WTC11 (cell line): ENCODE measurements around the gene MMP3. TPM values are rescaled to one million over a fixed set of nuclear protein-coding genes. Genes with fewer than 3 reads are reported as not detected.

Source experiments
- ATAC-seq: fragments of 200-7000 bp; cut with Tn5 transposase; 2 replicates; pipeline ENCODE4 v1.10.0; 2021; ENCODE audit warnings: mild to moderate bottlenecking, moderate library complexity
- CTCF ChIA-PET: fragments of 300-600 bp; sonication (Branson Sonifier 250); formaldehyde crosslinking; loops from one replicate; lab custom pipeline; 2021; ENCODE audit warnings: antibody characterized with exemption; lab: Charles Lee
- POLR2A ChIA-PET: fragments of 350-600 bp; sonication (Branson Sonifier 250); formaldehyde crosslinking; loops from one replicate; lab custom pipeline; 2021; ENCODE audit warnings: antibody characterized with exemption; lab: Charles Lee
- DNase-seq: peaks from one replicate; pipeline ENCODE4 v3.0.0; 2021; ENCODE audit warnings: low spot score
- H3K27ac Mint-ChIP-seq: 2 replicates; pipeline ENCODE4 v1.8.0; 2021; ENCODE audit warnings: mixed read lengths
- H3K27me3 Mint-ChIP-seq: 2 replicates; pipeline ENCODE4 v1.8.0; 2021; ENCODE audit warnings: low read depth, mild to moderate bottlenecking, moderate library complexity, mixed read lengths
- H3K36me3 Mint-ChIP-seq: 2 replicates; pipeline ENCODE4 v1.8.0; 2021; ENCODE audit warnings: mixed read lengths
- H3K4me1 Mint-ChIP-seq: 2 replicates; pipeline ENCODE4 v1.8.0; 2022; ENCODE audit warnings: mixed read lengths
- H3K4me3 Mint-ChIP-seq: 2 replicates; pipeline ENCODE4 v1.8.0; 2021; ENCODE audit warnings: mild to moderate bottlenecking, moderate library complexity, mixed read lengths
- H3K9me3 Mint-ChIP-seq: 2 replicates; pipeline ENCODE4 v1.8.0; 2021; ENCODE audit warnings: mixed read lengths
- CBFB ChIP-seq: sonication (generic); formaldehyde crosslinking; IDR thresholded peaks from 2 replicates; pipeline ENCODE4 v1.8.1; 2022; ENCODE audit warnings: mild to moderate bottlenecking, low read depth, missing genetic modification reagents
- CDX4 ChIP-seq: fragments of 250-450 bp; sonication (Bioruptor Pico); IDR thresholded peaks from 2 replicates; pipeline ENCODE4 v1.9.0; 2021; ENCODE audit warnings: moderate library complexity, mild to moderate bottlenecking, inconsistent platforms, borderline replicate concordance
- ELF4 ChIP-seq: sonication (generic); formaldehyde crosslinking; IDR thresholded peaks from 2 replicates; pipeline ENCODE4 v1.8.1; 2022; ENCODE audit warnings: low read depth, mild to moderate bottlenecking, moderate library complexity, missing genetic modification reagents
- EMX1 ChIP-seq: fragments of 250-450 bp; sonication (Bioruptor Pico); IDR thresholded peaks from 2 replicates; pipeline ENCODE4 v1.8.0; 2021; ENCODE audit warnings: mild to moderate bottlenecking
- ESRRA ChIP-seq: sonication (generic); formaldehyde crosslinking; IDR thresholded peaks from 2 replicates; pipeline ENCODE4 v1.8.1; 2022; ENCODE audit warnings: mild to moderate bottlenecking, missing genetic modification reagents, borderline replicate concordance
- GABPB1 ChIP-seq: sonication (generic); formaldehyde crosslinking; IDR thresholded peaks from 2 replicates; pipeline ENCODE4 v1.8.1; 2023; ENCODE audit warnings: mild to moderate bottlenecking, missing genetic modification reagents
- GRHL2 ChIP-seq: fragments of 250-450 bp; sonication (Bioruptor Pico); IDR thresholded peaks from 2 replicates; pipeline ENCODE4 v1.8.0; 2022; ENCODE audit warnings: mild to moderate bottlenecking, moderate library complexity; ENCODE audit not compliant: insufficient replicate concordance, severe bottlenecking
- GTF2I ChIP-seq: fragments of 250-450 bp; sonication (Bioruptor Pico); conservative IDR thresholded peaks from 2 replicates; pipeline ENCODE4 v1.4.0; 2021; ENCODE audit warnings: mild to moderate bottlenecking
- HMGA2 ChIP-seq: fragments of 250-450 bp; sonication (Bioruptor Pico); IDR thresholded peaks from 2 replicates; pipeline ENCODE4 v1.4.0; 2021; ENCODE audit warnings: mild to moderate bottlenecking, moderate library complexity
- KAT7 ChIP-seq: sonication (generic); formaldehyde crosslinking; IDR thresholded peaks from 2 replicates; pipeline ENCODE4 v1.8.1; 2023; ENCODE audit warnings: missing genetic modification reagents, mild to moderate bottlenecking, borderline replicate concordance
- MYBL2 ChIP-seq: sonication (generic); formaldehyde crosslinking; IDR thresholded peaks from 2 replicates; pipeline ENCODE4 v1.8.1; 2023; ENCODE audit warnings: mild to moderate bottlenecking, moderate library complexity, missing genetic modification reagents
- NFATC4 ChIP-seq: fragments of 250-450 bp; sonication (Bioruptor Pico); IDR thresholded peaks from 2 replicates; pipeline ENCODE4 v1.9.0; 2021; ENCODE audit warnings: mild to moderate bottlenecking
- TCF7 ChIP-seq: sonication (generic); formaldehyde crosslinking; IDR thresholded peaks from 2 replicates; pipeline ENCODE4 v1.8.0; 2022; ENCODE audit warnings: mild to moderate bottlenecking, low read depth, missing genetic modification reagents, moderate library complexity
- USF2 ChIP-seq: sonication (generic); formaldehyde crosslinking; IDR thresholded peaks from 2 replicates; pipeline ENCODE4 v1.8.1; 2023; ENCODE audit warnings: mild to moderate bottlenecking, missing genetic modification reagents, moderate library complexity
- ZBTB21 ChIP-seq: sonication (generic); formaldehyde crosslinking; IDR thresholded peaks from 2 replicates; pipeline ENCODE4 v1.8.1; 2023; ENCODE audit warnings: mild to moderate bottlenecking, missing genetic modification reagents, borderline replicate concordance
- ZNF219 ChIP-seq: sonication (generic); formaldehyde crosslinking; IDR thresholded peaks from 2 replicates; pipeline ENCODE4 v1.8.0; 2023; ENCODE audit warnings: missing genetic modification reagents, mild to moderate bottlenecking, borderline replicate concordance
- ZNF263 ChIP-seq: sonication (generic); formaldehyde crosslinking; IDR thresholded peaks from 2 replicates; pipeline ENCODE4 v1.8.1; 2022; ENCODE audit warnings: low read depth, mild to moderate bottlenecking, moderate library complexity, missing genetic modification reagents
- ZNF281 ChIP-seq: sonication (generic); formaldehyde crosslinking; IDR thresholded peaks from 2 replicates; pipeline ENCODE4 v1.8.0; 2023; ENCODE audit warnings: mild to moderate bottlenecking, missing genetic modification reagents
- ZNF396 ChIP-seq: fragments of 250-450 bp; sonication (Bioruptor Pico); IDR thresholded peaks from 2 replicates; pipeline ENCODE4 v1.8.0; 2021; ENCODE audit warnings: mild to moderate bottlenecking, moderate library complexity, borderline replicate concordance
- ZNF423 ChIP-seq: fragments of 250-450 bp; sonication (Bioruptor Pico); IDR thresholded peaks from 2 replicates; pipeline ENCODE4 v2.1.2; 2022; ENCODE audit warnings: mild to moderate bottlenecking, moderate library complexity
- total RNA-seq: library from RNA; stranded (reverse); gene quantifications from 3 replicates; pipeline ENCODE4 v1.2.3, GENCODE V29; 2021
- TF ChIP-seq, protein P1 (sequence below): sonication (generic); formaldehyde crosslinking; IDR thresholded peaks from 2 replicates; pipeline ENCODE4 v1.8.0; 2022; ENCODE audit warnings: mild to moderate bottlenecking, missing genetic modification reagents
- TF ChIP-seq, protein P2 (sequence below): sonication (generic); formaldehyde crosslinking; conservative IDR thresholded peaks from 2 replicates; pipeline ENCODE4 v1.8.1; 2022; ENCODE audit warnings: mild to moderate bottlenecking, missing genetic modification reagents
- TF ChIP-seq, protein P3 (sequence below): fragments of 200-600 bp; IDR thresholded peaks from 2 replicates; pipeline ENCODE4 v1.8.0; 2022; ENCODE audit warnings: antibody characterized with exemption

MMP3 gene
- total RNA-seq, 1 experiment from 2014 or later, result not detected

DNA sequence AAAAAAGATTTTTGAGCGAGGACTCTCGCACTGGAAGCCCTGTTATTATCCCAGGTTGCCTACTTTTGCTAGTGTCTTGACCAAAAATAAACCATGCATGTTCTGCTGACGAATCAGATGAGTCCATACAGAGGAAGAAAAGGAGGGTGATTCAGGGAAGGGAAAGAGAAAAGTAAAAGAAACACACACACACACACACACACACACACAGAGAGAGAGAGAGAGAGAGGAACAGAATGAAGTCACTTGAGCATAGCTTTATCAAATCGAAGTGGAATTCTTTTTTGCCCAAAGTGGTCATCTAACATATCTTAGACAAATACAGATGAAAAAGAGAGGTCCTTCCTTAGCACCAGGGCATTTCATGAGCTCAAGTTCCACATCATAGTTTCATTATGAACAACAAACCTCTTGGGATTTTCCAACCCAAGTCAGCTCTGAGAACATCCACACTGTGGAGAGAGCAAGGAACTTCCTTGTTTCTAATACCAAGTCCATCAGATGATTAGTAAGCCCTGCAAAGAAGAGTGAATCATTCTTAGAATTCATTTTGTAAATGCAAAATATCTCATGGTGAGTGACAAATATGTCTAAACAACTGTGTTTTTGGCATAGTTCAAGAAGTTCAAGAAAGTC, 39.1 kb upstream of the MMP3 start (continued):
- TF ChIP-seq GRHL2 (no peak), CDX4 (no peak), ZNF263 (CRISPR knock-in tag) (no peak), ZNF281 (no peak), HMGA2 (CRISPR knock-in tag) (no peak), MYBL2 (CRISPR knock-in tag) (no peak), GABPB1 (CRISPR knock-in tag) (no peak)
- TF ChIP-seq, protein P1, sequence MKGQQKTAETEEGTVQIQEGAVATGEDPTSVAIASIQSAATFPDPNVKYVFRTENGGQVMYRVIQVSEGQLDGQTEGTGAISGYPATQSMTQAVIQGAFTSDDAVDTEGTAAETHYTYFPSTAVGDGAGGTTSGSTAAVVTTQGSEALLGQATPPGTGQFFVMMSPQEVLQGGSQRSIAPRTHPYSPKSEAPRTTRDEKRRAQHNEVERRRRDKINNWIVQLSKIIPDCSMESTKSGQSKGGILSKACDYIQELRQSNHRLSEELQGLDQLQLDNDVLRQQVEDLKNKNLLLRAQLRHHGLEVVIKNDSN (CRISPR knock-in tag), result no peak

DNA sequence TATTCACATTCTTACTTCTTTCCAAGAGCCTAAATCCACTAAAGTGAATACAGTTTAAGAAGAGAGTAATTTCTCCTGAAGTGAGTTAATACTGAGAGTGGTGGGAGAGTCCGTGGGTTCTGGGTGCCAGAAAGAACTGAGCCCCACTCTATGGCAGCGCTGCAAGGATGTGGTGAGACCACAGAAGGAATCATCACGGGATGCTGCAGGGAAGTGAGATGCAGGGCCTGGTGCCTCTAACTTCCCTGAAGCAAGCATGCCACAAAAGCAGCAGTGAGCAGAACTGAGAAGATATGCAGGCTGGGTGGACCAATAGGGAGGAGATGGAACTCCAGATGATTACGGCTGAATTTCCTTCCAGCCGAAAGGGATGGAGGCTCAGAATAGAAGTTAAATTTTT, 36.4 kb upstream of the MMP3 start:
- no peak overlapping the region for H3K27ac Mint-ChIP-seq
- no peaks in the 10 kb centered on the region for H3K4me1 Mint-ChIP-seq
- H3K36me3 Mint-ChIP-seq, result no peaks in the 10 kb centered on the region
- DNase-seq, result no peak
- 0 out of 2 replicates have a peak, but pooled peaks cover 7% of the 10 kb centered on the region for H3K9me3 Mint-ChIP-seq
- no peak for ATAC-seq
- no peak overlapping the region for H3K4me3 Mint-ChIP-seq
- ChIA-PET POLR2A (no interaction called here), CTCF (no interaction called here)
- TF ChIP-seq ELF4 (CRISPR knock-in tag), result no peak
- no peak for TF ChIP-seq ESRRA
- no peaks in the 10 kb centered on the region for H3K27me3 Mint-ChIP-seq

GRCh38 chr11:102878595-102878994, 35.2 kb upstream of the MMP3 start:
- POLR2A ChIA-PET, result no interaction called here
- no peaks in the 10 kb centered on the region for H3K36me3 Mint-ChIP-seq
- H3K4me3 Mint-ChIP-seq, result no peak overlapping the region
- ATAC-seq (no peak), DNase-seq (no peak)
- no peak for TF ChIP-seq ZNF423 (CRISPR knock-in tag)
- TF ChIP-seq GRHL2, result no peak
- no peak for TF ChIP-seq NFATC4
- no peak for TF ChIP-seq TCF7
- TF ChIP-seq GTF2I (CRISPR knock-in tag), result no peak
- no peak for TF ChIP-seq ZBTB21 (CRISPR knock-in tag)
- H3K9me3 Mint-ChIP-seq, result 0 out of 2 replicates have a peak, but pooled peaks cover 3% of the 10 kb centered on the region
- CTCF ChIA-PET, result interaction anchor here (1.5 kb wide), 1 partner anchor 36 kb away, joined by 5 read pairs; no protein-coding TSS in a partner anchor
- no peaks in the 10 kb centered on the region for H3K4me1 Mint-ChIP-seq
- H3K27ac Mint-ChIP-seq, result no peak overlapping the region
- no peaks in the 10 kb centered on the region for H3K27me3 Mint-ChIP-seq

- CTCF ChIA-PET, result interaction anchor here (1.8 kb wide), 1 partner anchor 71 kb away, joined by 5 read pairs; no protein-coding TSS in a partner anchor
- no peaks in the 10 kb centered on the region for H3K4me1 Mint-ChIP-seq
- peaks cover 12% of the 10 kb centered on the region; the same call in 1 of the 2 replicates for H3K9me3 Mint-ChIP-seq
- H3K36me3 Mint-ChIP-seq, result no peaks in the 10 kb centered on the region
- POLR2A ChIA-PET, result no interaction called here
- no peak within 1 kb of the TSS for H3K27ac Mint-ChIP-seq
- DNase-seq (no peak), ATAC-seq (no peak)
- no peak within 1 kb of the TSS for H3K4me3 Mint-ChIP-seq
- no peaks in the 10 kb centered on the region for H3K27me3 Mint-ChIP-seq
- TF ChIP-seq KAT7 (CRISPR knock-in tag) (no peak), EMX1 (CRISPR knock-in tag) (no peak), HMGA2 (CRISPR knock-in tag) (no peak), CDX4 (no peak), GTF2I (CRISPR knock-in tag) (no peak), ZNF219 (CRISPR knock-in tag) (no peak), USF2 (CRISPR knock-in tag) (no peak), ZNF396 (CRISPR knock-in tag) (no peak), CBFB (CRISPR knock-in tag) (no peak)
- TF ChIP-seq, protein P2, sequence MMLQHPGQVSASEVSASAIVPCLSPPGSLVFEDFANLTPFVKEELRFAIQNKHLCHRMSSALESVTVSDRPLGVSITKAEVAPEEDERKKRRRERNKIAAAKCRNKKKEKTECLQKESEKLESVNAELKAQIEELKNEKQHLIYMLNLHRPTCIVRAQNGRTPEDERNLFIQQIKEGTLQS (CRISPR knock-in tag), result no peak
- TF ChIP-seq, protein P3, sequence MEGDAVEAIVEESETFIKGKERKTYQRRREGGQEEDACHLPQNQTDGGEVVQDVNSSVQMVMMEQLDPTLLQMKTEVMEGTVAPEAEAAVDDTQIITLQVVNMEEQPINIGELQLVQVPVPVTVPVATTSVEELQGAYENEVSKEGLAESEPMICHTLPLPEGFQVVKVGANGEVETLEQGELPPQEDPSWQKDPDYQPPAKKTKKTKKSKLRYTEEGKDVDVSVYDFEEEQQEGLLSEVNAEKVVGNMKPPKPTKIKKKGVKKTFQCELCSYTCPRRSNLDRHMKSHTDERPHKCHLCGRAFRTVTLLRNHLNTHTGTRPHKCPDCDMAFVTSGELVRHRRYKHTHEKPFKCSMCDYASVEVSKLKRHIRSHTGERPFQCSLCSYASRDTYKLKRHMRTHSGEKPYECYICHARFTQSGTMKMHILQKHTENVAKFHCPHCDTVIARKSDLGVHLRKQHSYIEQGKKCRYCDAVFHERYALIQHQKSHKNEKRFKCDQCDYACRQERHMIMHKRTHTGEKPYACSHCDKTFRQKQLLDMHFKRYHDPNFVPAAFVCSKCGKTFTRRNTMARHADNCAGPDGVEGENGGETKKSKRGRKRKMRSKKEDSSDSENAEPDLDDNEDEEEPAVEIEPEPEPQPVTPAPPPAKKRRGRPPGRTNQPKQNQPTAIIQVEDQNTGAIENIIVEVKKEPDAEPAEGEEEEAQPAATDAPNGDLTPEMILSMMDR, result no peak
Measured at GRCh38 chr11:102874852-102875251, 31.4 kb upstream of the MMP3 start, which contains the start of gene MMP12. MMP12 (minus strand) TSS chr11:102874982; CDS start chr11:102874937, 45 bp downstream.
